Endodermal cell (in vitro differentiated cells): ENCODE measurements around the gene ANXA2R. TPM values are rescaled to one million over a fixed set of nuclear protein-coding genes. Genes with fewer than 3 reads are reported as not detected.
"Not testable (repeated sequence)": the region's sequence is repeated elsewhere in the genome, so short reads cannot be mapped to it uniquely, and the experiment has no call there.

ENCODE experiments used
- DNase-seq: peaks from one replicate; pipeline ENCODE4 v3.0.0-alpha.2; 2017
- H3K27ac ChIP-seq: 2 replicates; pipeline ENCODE4 v1.5.1; 2013; ENCODE audit warnings: mild to moderate bottlenecking, low read depth, low read length, moderate library complexity
- H3K27me3 ChIP-seq: 2 replicates; pipeline ENCODE4 v1.6.1; 2013; ENCODE audit warnings: mild to moderate bottlenecking, low read length, moderate library complexity; ENCODE audit not compliant: insufficient read depth, control insufficient read depth, poor library complexity, severe bottlenecking
- H3K36me3 ChIP-seq: 2 replicates; pipeline ENCODE4 v1.7.0; 2013; ENCODE audit warnings: mild to moderate bottlenecking, low read length, moderate library complexity; ENCODE audit not compliant: control insufficient read depth, insufficient read depth
- H3K4me1 ChIP-seq: one replicate; pipeline ENCODE4 v1.7.0; 2013; ENCODE audit warnings: low read length; ENCODE audit not compliant: control insufficient read depth, insufficient read depth
- H3K4me3 ChIP-seq: 2 replicates; pipeline ENCODE4 v1.5.1; 2013; ENCODE audit warnings: mild to moderate bottlenecking, low read length, moderate library complexity
- H3K9ac ChIP-seq: 2 replicates; pipeline ENCODE4 v1.6.1; 2013; ENCODE audit warnings: mild to moderate bottlenecking, low read length, moderate library complexity; ENCODE audit not compliant: poor library complexity, severe bottlenecking; ENCODE audit errors: extremely low read depth
- H3K9me3 ChIP-seq: 2 replicates; pipeline ENCODE4 v1.6.1; 2013; ENCODE audit warnings: mild to moderate bottlenecking, low read length, moderate library complexity; ENCODE audit not compliant: control insufficient read depth
- H3K27ac Mint-ChIP-seq: 2 replicates; pipeline ENCODE4 v1.8.0; 2020; ENCODE audit warnings: mixed read lengths
- H3K27me3 Mint-ChIP-seq: 2 replicates; pipeline ENCODE4 v1.8.0; 2021; ENCODE audit warnings: mild to moderate bottlenecking, mixed read lengths; ENCODE audit not compliant: insufficient read depth
- H3K36me3 Mint-ChIP-seq: 2 replicates; pipeline ENCODE4 v1.8.0; 2020; ENCODE audit warnings: low read depth, mixed read lengths
- H3K4me1 Mint-ChIP-seq: 2 replicates; pipeline ENCODE4 v1.8.0; 2020; ENCODE audit warnings: mixed read lengths
- H3K4me3 Mint-ChIP-seq: 2 replicates; pipeline ENCODE4 v1.8.0; 2020; ENCODE audit warnings: mild to moderate bottlenecking, moderate library complexity, mixed read lengths
- H3K9me3 Mint-ChIP-seq: 2 replicates; pipeline ENCODE4 v1.8.0; 2020; ENCODE audit warnings: mild to moderate bottlenecking, mixed read lengths
- WGBS, 2 experiments: methylation state at CpG; one replicate each; pipeline versions ENCODE4 v1.1.5 to v1.1.7; 2013; ENCODE audit warnings: missing lambda C conversion rate in 2 of 2, mixed read lengths in 1 of 2; ENCODE audit not compliant: insufficient coverage in 1 of 2, insufficient read length in 1 of 2; 5-methylcytosine and 5-hydroxymethylcytosine counted together
- long read RNA-seq, 4 experiments: library from polyadenylated mRNA in 2 of 4; library from RNA in 1 of 4; library from capped mRNA in 1 of 4; stranded (forward) in 3 of 4; unstranded in 1 of 4; transcript quantifications; one replicate each; pipeline ENCODE4 v2.0.0, GENCODE V29; 2020 to 2021; ENCODE audit warnings: inconsistent platforms in 1 of 4
- polyA plus RNA-seq, 2 experiments: library from polyadenylated mRNA; stranded (reverse); fragments of 50-300 nt; gene quantifications; one replicate each; pipeline ENCODE4 v1.2.3, GENCODE V29; 2013
- total RNA-seq, 2 donors: library from RNA; stranded (reverse); fragmentation: NEBNext Ultra II Directional in 1 of 2; extraction: Animal tissue kit (Norgen Biotek cat#: 25700) in 1 of 2; gene quantifications; 2 replicates in 1 of 2; 3 replicates in 1 of 2; pipeline ENCODE4 v1.2.1, GENCODE V29; 2021
- TF ChIP-seq, protein P1 (sequence below): fragments of 200-600 bp; sonication (generic); conservative IDR thresholded peaks from 2 replicates; pipeline ENCODE4 v1.5.0; 2021; ENCODE audit warnings: antibody characterized with exemption, mild to moderate bottlenecking

The ANXA2R gene, protein sequence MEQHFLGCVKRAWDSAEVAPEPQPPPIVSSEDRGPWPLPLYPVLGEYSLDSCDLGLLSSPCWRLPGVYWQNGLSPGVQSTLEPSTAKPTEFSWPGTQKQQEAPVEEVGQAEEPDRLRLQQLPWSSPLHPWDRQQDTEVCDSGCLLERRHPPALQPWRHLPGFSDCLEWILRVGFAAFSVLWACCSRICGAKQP
- total RNA-seq = under 1 TPM; 0.73 to 0.97 TPM
- 1.5 TPM for polyA plus RNA-seq (2013, experiment 1 of 2)
- polyA plus RNA-seq (2013, experiment 2 of 2) = 0.91 TPM
- long read RNA-seq, experiment 1 = 0 reads
- long read RNA-seq, experiment 2, partial matches to known transcripts = 0 of 1 reads
- long read RNA-seq, experiment 2, other reads (novel, unspliced or antisense) = 0 of 1 reads
- long read RNA-seq, experiment 3 = 0 reads
- long read RNA-seq, experiment 4 = 0 reads

DNA sequence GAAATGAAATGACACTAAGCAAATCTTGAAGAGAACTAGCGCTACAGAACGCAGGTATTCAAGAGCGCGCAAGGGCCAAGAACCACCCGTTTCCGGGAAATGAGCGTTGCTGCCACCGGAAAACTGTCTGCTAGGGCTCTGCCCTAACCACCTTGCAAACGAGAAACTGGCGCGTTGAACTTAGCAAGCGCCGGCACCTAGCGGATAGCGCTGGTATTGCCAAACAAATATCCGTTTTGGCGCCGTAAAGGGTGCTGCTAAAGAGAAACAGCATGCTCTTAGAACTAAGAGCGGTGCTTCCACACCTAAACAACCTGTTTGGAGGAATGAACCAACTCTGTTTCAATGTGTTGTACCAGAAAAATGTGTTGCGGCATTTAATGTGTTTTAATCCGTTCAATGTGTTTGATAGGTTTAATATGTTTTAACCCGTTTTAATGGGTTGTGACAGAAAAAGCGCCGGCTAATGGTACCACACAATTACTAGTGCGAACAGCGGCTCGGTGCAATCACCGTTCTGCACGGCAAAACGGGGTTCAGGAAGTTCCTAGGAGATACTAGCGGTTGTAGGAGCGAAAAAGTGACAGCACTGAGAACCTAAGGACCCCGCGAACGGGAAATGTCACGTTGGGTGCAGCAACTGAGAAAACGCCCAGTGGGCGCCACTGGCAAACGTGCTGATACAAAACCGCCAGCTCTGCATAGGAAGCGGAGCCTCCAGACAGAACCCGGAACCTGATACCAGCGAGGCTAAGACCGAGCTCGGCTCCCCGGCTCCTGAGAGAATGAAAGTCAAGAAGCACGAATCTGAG is at the start of gene ANXA2R:
ANXA2R (minus strand) TSS at position 33 of the 812 bp plus-strand sequence. CDS start 273 bp downstream, outside the sequence.
- Histone ChIP-seq H3K9ac (peak within 1 kb of the TSS; percentile 6), H3K4me1 (peaks cover 4% of the 10 kb centered on the region), H3K27me3 (peaks cover 68% of the 10 kb centered on the region), H3K27ac (no peak within 1 kb of the TSS), H3K36me3 (no peaks in the 10 kb centered on the region), H3K4me3 (peak within 1 kb of the TSS; percentile 84), H3K9me3 (no peaks in the 10 kb centered on the region)
- H3K4me3 Mint-ChIP-seq = peak within 1 kb of the TSS; percentile 60
- H3K9me3 Mint-ChIP-seq = no peaks in the 10 kb centered on the region
- H3K27me3 Mint-ChIP-seq = peaks cover 84% of the 10 kb centered on the region
- peak; percentile 96 for DNase-seq
- peaks cover 2% of the 10 kb centered on the region for H3K36me3 Mint-ChIP-seq
- TF ChIP-seq, protein P1, sequence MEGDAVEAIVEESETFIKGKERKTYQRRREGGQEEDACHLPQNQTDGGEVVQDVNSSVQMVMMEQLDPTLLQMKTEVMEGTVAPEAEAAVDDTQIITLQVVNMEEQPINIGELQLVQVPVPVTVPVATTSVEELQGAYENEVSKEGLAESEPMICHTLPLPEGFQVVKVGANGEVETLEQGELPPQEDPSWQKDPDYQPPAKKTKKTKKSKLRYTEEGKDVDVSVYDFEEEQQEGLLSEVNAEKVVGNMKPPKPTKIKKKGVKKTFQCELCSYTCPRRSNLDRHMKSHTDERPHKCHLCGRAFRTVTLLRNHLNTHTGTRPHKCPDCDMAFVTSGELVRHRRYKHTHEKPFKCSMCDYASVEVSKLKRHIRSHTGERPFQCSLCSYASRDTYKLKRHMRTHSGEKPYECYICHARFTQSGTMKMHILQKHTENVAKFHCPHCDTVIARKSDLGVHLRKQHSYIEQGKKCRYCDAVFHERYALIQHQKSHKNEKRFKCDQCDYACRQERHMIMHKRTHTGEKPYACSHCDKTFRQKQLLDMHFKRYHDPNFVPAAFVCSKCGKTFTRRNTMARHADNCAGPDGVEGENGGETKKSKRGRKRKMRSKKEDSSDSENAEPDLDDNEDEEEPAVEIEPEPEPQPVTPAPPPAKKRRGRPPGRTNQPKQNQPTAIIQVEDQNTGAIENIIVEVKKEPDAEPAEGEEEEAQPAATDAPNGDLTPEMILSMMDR = peak; percentile 81
- H3K4me1 Mint-ChIP-seq = peaks cover 33% of the 10 kb centered on the region
- WGBS, 2 experiments = 3 to 4% methylated on average over 40 to 46 of the region's 47 CpGs
- H3K27ac Mint-ChIP-seq = no peak within 1 kb of the TSS

DNA sequence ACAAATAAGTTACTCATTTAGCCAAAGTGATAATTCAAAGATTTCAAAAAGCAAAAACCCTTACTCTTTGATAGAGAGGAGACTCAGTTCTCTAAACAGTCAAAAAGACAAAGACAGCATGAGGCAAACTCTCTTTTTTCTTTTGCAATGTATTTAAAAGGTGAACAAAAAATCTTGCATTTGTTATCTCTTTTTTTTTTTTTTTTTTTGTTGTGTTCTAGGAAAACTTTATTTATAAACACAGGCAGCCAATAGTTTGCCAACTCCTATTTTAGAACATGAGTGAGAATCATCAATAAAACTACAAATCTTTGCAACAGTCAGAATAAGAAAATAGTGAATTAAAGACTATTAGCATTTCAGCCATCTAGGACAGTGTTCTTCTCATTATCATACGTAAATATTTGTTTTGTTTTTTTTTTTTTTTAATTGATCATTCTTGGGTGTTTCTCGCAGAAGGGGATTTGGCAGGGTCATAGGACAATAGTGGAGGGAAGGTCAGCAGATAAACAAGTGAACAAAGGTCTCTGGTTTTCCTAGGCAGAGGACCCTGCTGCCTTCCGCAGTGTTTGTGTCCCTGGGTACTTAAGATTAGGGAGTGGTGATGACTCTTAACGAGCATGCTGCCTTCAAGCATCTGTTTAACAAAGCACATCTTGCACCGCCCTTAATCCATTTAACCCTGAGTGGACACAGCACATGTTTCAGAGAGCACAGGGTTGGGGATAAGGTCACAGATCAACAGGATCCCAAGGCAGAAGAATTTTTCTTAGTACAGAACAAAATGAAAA is 46.2 kb upstream of the ANXA2R start:
- Histone ChIP-seq H3K9me3 (peaks cover 43% of the 10 kb centered on the region), H3K4me3 (peak overlapping the region; percentile 20)
- H3K27ac Mint-ChIP-seq, H3K27me3 Mint-ChIP-seq, H3K4me3 Mint-ChIP-seq, H3K36me3 ChIP-seq, H3K4me1 ChIP-seq, H3K9ac ChIP-seq, H3K27ac ChIP-seq, H3K27me3 ChIP-seq, DNase-seq, H3K4me1 Mint-ChIP-seq: not testable (repeated sequence)
- WGBS, 2 experiments = no CpG with 5 or more reads among the region's 5 CpGs
- peaks cover 23% of the 10 kb centered on the region for H3K36me3 Mint-ChIP-seq
- peaks cover 45% of the 10 kb centered on the region for H3K9me3 Mint-ChIP-seq

DNA sequence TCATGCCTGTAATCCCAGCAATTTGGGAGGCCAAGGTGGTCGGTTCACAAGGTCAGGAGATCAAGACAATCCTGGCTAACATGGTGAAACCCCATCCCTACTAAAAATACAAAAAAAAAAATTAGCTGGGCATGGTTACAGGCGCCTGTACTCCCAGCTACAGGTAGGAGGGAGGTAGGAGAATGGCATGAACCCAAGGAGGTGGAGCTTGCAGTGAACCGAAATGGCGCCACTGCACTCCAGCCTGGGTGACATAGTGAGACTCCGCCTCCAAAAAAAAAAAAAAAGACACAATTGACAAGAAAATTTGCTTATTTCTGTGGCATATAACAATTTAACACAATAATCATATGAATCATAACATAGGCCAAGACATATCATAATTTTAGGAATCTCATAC is 45.3 kb upstream of the ANXA2R start:
- H3K27me3 Mint-ChIP-seq = no peaks in the 10 kb centered on the region

DNA sequence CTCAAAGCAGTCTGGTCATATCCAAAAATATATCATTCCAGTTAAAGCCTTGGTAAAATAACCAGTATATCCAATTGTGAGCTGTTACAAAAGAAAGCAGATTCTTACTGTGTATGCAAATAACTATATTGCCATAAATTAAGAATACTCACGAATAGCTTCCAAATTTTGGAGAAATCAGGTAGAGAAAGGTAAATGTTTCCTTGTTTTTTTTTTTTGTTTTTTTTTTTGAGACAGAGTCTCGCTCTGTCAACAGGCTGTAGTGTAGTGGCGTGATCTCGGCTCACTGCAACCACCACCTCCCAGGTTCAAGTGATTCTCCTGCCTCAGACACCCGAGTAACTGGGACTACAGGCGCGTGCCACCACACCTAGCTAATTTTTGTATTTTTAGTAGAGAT is 44.3 kb upstream of the ANXA2R start:
- not testable (repeated sequence) for DNase-seq, H3K4me1 ChIP-seq, H3K27me3 ChIP-seq, H3K27ac ChIP-seq, H3K9ac ChIP-seq, H3K27ac Mint-ChIP-seq, H3K4me1 Mint-ChIP-seq, H3K27me3 Mint-ChIP-seq, H3K4me3 Mint-ChIP-seq
- WGBS, 2 experiments = 82% methylated on average over 7 of the region's 7 CpGs; no CpG with 5 or more reads in 1 of the 2 experiments
- peaks cover 18% of the 10 kb centered on the region for H3K36me3 ChIP-seq
- H3K9me3 ChIP-seq = peaks cover 52% of the 10 kb centered on the region
- H3K9me3 Mint-ChIP-seq = peaks cover 40% of the 10 kb centered on the region
- peak overlapping the region; percentile 30 for H3K4me3 ChIP-seq
- H3K36me3 Mint-ChIP-seq = peaks cover 30% of the 10 kb centered on the region

More for the DNA sequence above, 45.3 kb upstream of the ANXA2R start:
- peaks cover 45% of the 10 kb centered on the region for H3K9me3 Mint-ChIP-seq
- DNase-seq = no peak
- H3K36me3 Mint-ChIP-seq = peaks cover 28% of the 10 kb centered on the region
- H3K9me3 ChIP-seq = peaks cover 43% of the 10 kb centered on the region
- H3K4me1 Mint-ChIP-seq = no peaks in the 10 kb centered on the region
- H3K4me3 Mint-ChIP-seq = no peak overlapping the region
- H3K36me3 ChIP-seq = peaks cover 10% of the 10 kb centered on the region
- TF ChIP-seq, protein P1 = no peak
- H3K4me1 ChIP-seq = no peaks in the 10 kb centered on the region
- 80 to 98% methylated on average over 1 to 5 of the region's 5 CpGs for WGBS, 2 experiments
- H3K27me3 ChIP-seq = no peaks in the 10 kb centered on the region
- H3K4me3 ChIP-seq = peak overlapping the region; percentile 20
- H3K27ac ChIP-seq = no peak overlapping the region
- no peak overlapping the region for H3K9ac ChIP-seq
- H3K27ac Mint-ChIP-seq = no peak overlapping the region

DNA sequence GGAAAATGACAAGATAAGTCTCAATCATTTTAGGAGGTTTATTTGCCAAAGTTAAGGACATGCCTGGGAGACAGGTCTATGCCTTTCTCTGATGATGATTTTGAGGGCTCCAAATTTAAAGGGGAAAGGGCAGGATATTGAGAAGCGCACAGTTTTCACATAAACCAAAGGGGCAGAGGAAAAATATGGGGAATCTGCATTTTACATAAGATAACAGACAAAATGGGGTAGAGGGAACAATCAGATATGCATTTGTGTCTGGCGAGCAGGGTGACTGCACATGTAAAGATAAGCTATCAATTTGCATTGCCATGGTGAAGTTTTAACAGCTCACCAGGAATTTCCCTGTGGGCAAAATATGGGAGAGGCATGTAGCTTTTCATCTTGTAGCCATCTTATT is 41.2 kb upstream of the ANXA2R start:
- H3K27ac Mint-ChIP-seq, H3K27me3 Mint-ChIP-seq: not testable (repeated sequence)

More for the DNA sequence above, 41.2 kb upstream of the ANXA2R start:
- peaks cover 42% of the 10 kb centered on the region for H3K36me3 Mint-ChIP-seq
- not testable (repeated sequence) for DNase-seq, H3K9ac ChIP-seq, H3K27ac ChIP-seq, H3K27me3 ChIP-seq, H3K4me3 Mint-ChIP-seq, H3K4me1 ChIP-seq, H3K4me3 ChIP-seq
- peaks cover 41% of the 10 kb centered on the region for H3K9me3 Mint-ChIP-seq
- peaks cover 14% of the 10 kb centered on the region for H3K4me1 Mint-ChIP-seq
- H3K9me3 ChIP-seq = peaks cover 52% of the 10 kb centered on the region
- peaks cover 18% of the 10 kb centered on the region for H3K36me3 ChIP-seq
- WGBS, 2 experiments = 93 to 94% methylated on average over 2 of the region's 2 CpGs
